B cell (primary cell): ENCODE data around the gene NUB1. TPM values are rescaled to one million over a fixed set of nuclear protein-coding genes. Genes with fewer than 3 reads are reported as not detected.
A peak's percentile ranks its signal among the peaks of the same experiment; 100 is the strongest.

Source experiments
- ATAC-seq: fragments of 200-7000 bp; cut with Tn5 transposase; one replicate; pipeline ENCODE4 v1.10.0; 2021; ENCODE audit warnings: low read depth, mild to moderate bottlenecking, moderate number of reproducible peaks, moderate library complexity
- CTCF ChIA-PET: fragments of 350-600 bp; sonication (Branson Sonifier 250); formaldehyde crosslinking; loops from one replicate; lab custom pipeline; 2021; ENCODE audit warnings: antibody characterized with exemption, inconsistent platforms; lab: Charles Lee
- POLR2A ChIA-PET: fragments of 350-600 bp; sonication (Branson Sonifier 250); formaldehyde crosslinking; loops from one replicate; lab custom pipeline; 2021; ENCODE audit warnings: antibody characterized with exemption; lab: Charles Lee
- DNase-seq: peaks from one replicate; pipeline ENCODE4 v3.0.0; 2013
- H2AFZ ChIP-seq: 2 replicates; pipeline ENCODE4 v1.6.1; 2012; ENCODE audit warnings: mild to moderate bottlenecking, low read depth, low read length; ENCODE audit not compliant: insufficient read depth, poor library complexity, severe bottlenecking
- H3K27ac ChIP-seq, 2 donors: 1 replicate in 1 of 2; 2 replicates in 1 of 2; pipeline ENCODE4 v1.5.1; 2012 to 2013; ENCODE audit warnings: low read length in 2 of 2, mild to moderate bottlenecking in 2 of 2, moderate library complexity in 1 of 2
- H3K27me3 ChIP-seq, 4 experiments: fragments of 200-600 bp in 1 of 4; sonication (generic) in 1 of 4; replicated peaks in 1 of 4; 1 replicate in 2 of 4; 2 replicates in 2 of 4; pipeline versions ENCODE4 v1.6.1 to v1.7.0; 2013 to 2016; ENCODE audit warnings: low read length in 3 of 4, mild to moderate bottlenecking in 2 of 4, mixed read lengths in 1 of 4, moderate library complexity in 1 of 4; ENCODE audit not compliant: insufficient read depth in 4 of 4, control insufficient read depth in 3 of 4; ENCODE audit errors: control extremely low read depth in 1 of 4
- H3K36me3 ChIP-seq, 2 experiments: replicated peaks in 1 of 2; 1 replicate in 1 of 2; 2 replicates in 1 of 2; pipeline versions ENCODE4 v1.6.1 to v1.7.1; 2013; ENCODE audit warnings: low read length in 1 of 2; ENCODE audit not compliant: insufficient read depth in 2 of 2, control insufficient read depth in 1 of 2; ENCODE audit errors: control extremely low read depth in 1 of 2, extremely low read depth in 1 of 2
- H3K4me1 ChIP-seq, 2 donors: fragments of 200-600 bp in 1 of 2; sonication (generic) in 1 of 2; 1 replicate in 1 of 2; 2 replicates in 1 of 2; pipeline versions ENCODE4 v1.5.1 to v1.6.1; 2013 to 2017; ENCODE audit warnings: low read length in 2 of 2; ENCODE audit not compliant: control insufficient read depth in 2 of 2, insufficient read depth in 2 of 2
- H3K4me2 ChIP-seq: replicated peaks from 2 replicates; pipeline ENCODE3; 2012; ENCODE audit warnings: mild to moderate bottlenecking, low read depth, low read length; ENCODE audit not compliant: poor library complexity, severe bottlenecking
- H3K4me3 ChIP-seq, 5 experiments: fragments of 200-600 bp in 1 of 5; sonication (generic) in 1 of 5; 1 replicate in 3 of 5; 2 replicates in 2 of 5; pipeline versions ENCODE4 v1.5.1 to v1.7.0; 2011 to 2016; ENCODE audit warnings: low read length in 4 of 5, mild to moderate bottlenecking in 4 of 5, low read depth in 2 of 5, control low read depth in 1 of 5, moderate library complexity in 1 of 5; ENCODE audit not compliant: insufficient read depth in 1 of 5; ENCODE audit errors: control extremely low read depth in 1 of 5, extremely low read depth in 1 of 5
- H3K79me2 ChIP-seq: fragments of 200-600 bp; sonication (generic); one replicate; pipeline ENCODE4 v1.6.0; 2016; ENCODE audit warnings: low read length; ENCODE audit not compliant: control insufficient read depth, insufficient read depth
- H3K9ac ChIP-seq: fragments of 200-600 bp; sonication (generic); 2 replicates; pipeline ENCODE4 v1.6.1; 2017; ENCODE audit warnings: mild to moderate bottlenecking, low read length, moderate library complexity
- H3K9me3 ChIP-seq, 3 donors: one replicate each; pipeline versions ENCODE4 v1.6.1 to v1.7.1; 2013; ENCODE audit warnings: low read length in 2 of 3; ENCODE audit not compliant: control insufficient read depth in 2 of 3, insufficient read depth in 1 of 3; ENCODE audit errors: control extremely low read depth in 1 of 3
- H4K20me1 ChIP-seq: 2 replicates; pipeline ENCODE4 v1.6.0; 2012; ENCODE audit warnings: mild to moderate bottlenecking, low read length; ENCODE audit not compliant: insufficient read depth, control insufficient read depth, poor library complexity, severe bottlenecking
- H3K27ac Mint-ChIP-seq: one replicate; pipeline ENCODE4 v1.8.0; 2021; ENCODE audit warnings: mixed read lengths
- H3K27me3 Mint-ChIP-seq: one replicate; pipeline ENCODE4 v1.8.0; 2021; ENCODE audit warnings: mixed read lengths
- H3K4me1 Mint-ChIP-seq: one replicate; pipeline ENCODE4 v1.8.0; 2021; ENCODE audit warnings: mixed read lengths
- H3K4me3 Mint-ChIP-seq: one replicate; pipeline ENCODE4 v1.8.0; 2021; ENCODE audit warnings: mixed read lengths
- H3K9me3 Mint-ChIP-seq: one replicate; pipeline ENCODE4 v1.8.0; 2022; ENCODE audit warnings: mixed read lengths; ENCODE audit not compliant: insufficient read depth
- CTCF ChIP-seq: fragments of 200-600 bp; IDR thresholded peaks from one replicate; pipeline ENCODE4 v1.8.0; 2022; ENCODE audit warnings: antibody characterized with exemption, mild to moderate bottlenecking
- EZH2 ChIP-seq: IDR thresholded peaks from 2 replicates; pipeline ENCODE4 v1.6.1; 2012; ENCODE audit warnings: borderline replicate concordance, low read depth, mild to moderate bottlenecking, moderate library complexity, low read length; ENCODE audit not compliant: insufficient read depth, poor library complexity, severe bottlenecking
- WGBS: methylation state at CpG from one replicate; pipeline ENCODE4 v1.1.5; 2013; ENCODE audit warnings: missing lambda C conversion rate; ENCODE audit not compliant: insufficient coverage; 5-methylcytosine and 5-hydroxymethylcytosine counted together
- intact Hi-C: fragments of 100-400 bp; cut with micrococcal nuclease; formaldehyde crosslinking; loops from one replicate; pipeline ENCODE4 v1.10.0; 2022
- polyA plus RNA-seq: library from polyadenylated mRNA; depleted of rRNA; stranded (reverse); fragments of >200 nt; gene quantifications from 2 replicates; pipeline ENCODE4 v1.2.3, GENCODE V29; 2012
- total RNA-seq, 2 donors: library from RNA; stranded (reverse); fragments of 120-200 nt in 1 of 2; gene quantifications; 1 replicate in 1 of 2; 2 replicates in 1 of 2; pipeline versions ENCODE4 v1.2.3 to v1.2.4, GENCODE V29; 2013 to 2022

The NUB1 gene
- total and polyA plus RNA-seq, 2 donors (not counting 1 experiment from before 2014, with no cell fraction given) = 55.0 to 104 TPM

GRCh38 chr7:151312831-151313809 lies 28.5 kb upstream of the NUB1 start:
- TF ChIP-seq EZH2 (no peak), CTCF (no peak)
- Histone ChIP-seq H3K4me2 (no peak overlapping the region), H4K20me1 (no peaks in the 10 kb centered on the region), H3K79me2 (no peaks in the 10 kb centered on the region), H3K9me3 (peaks cover 0 to 11% (median 7%) of the 10 kb centered on the region in 3 donors), H3K9ac (no peak overlapping the region), H2AFZ (no peak overlapping the region), H3K27me3 (peaks cover 0 to 12% (median 0%) of the 10 kb centered on the region in 4 experiments), H3K36me3 (no peaks in the 10 kb centered on the region), H3K4me3 (no peak overlapping the region), H3K27ac (no peak overlapping the region), H3K4me1 (peaks cover 0 to 3% of the 10 kb centered on the region in 2 donors)
- peaks cover 2% of the 10 kb centered on the region for H3K4me1 Mint-ChIP-seq
- ChIA-PET POLR2A (no interaction called here), CTCF (interaction anchor here (0.6 to 9.5 kb wide), 4 partner anchors 40 to 373 kb away, joined by 4 to 225 read pairs (median 74); no protein-coding TSS in a partner anchor)
- intact Hi-C loops = no loop called here
- peaks cover 3% of the 10 kb centered on the region for H3K27me3 Mint-ChIP-seq
- no peak overlapping the region for H3K4me3 Mint-ChIP-seq
- H3K9me3 Mint-ChIP-seq = no peaks in the 10 kb centered on the region
- ATAC-seq = no peak
- no peak overlapping the region for H3K27ac Mint-ChIP-seq
- 87% methylated on average over 8 of the region's 8 CpGs for WGBS
- DNase-seq = no peak

DNA sequence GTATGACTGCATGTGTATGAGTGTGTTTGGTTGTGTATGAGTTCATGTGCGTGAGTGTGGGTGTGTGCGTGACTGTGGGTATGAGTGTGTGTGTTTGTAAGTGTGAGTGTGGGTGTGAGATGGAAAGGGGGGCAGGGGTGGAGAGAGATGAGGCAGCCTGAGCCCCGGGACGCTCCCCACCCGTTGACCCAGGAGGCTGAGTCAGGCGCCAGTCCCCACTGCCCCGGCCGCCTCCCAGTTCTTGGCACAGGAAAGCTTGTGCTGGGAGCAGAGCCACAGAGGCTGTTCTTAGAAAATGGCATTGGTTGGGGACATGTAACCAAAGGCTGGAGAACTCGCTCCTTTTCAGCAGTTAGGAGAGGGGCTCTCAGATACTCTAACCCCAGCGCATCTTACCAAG lies 27.8 kb upstream of the NUB1 start:
- ChIA-PET CTCF (interaction anchor here (0.7 to 9.5 kb wide), 7 partner anchors 13 to 134 kb away, joined by 3 to 225 read pairs (median 42); partner anchors contain the start of gene NUB1), POLR2A (no interaction called here)
- TF ChIP-seq CTCF (no peak), EZH2 (no peak)
- Histone ChIP-seq H3K4me2 (no peak overlapping the region), H3K79me2 (no peaks in the 10 kb centered on the region), H3K36me3 (no peaks in the 10 kb centered on the region), H3K27ac (no peak overlapping the region), H3K9me3 (peaks cover 0 to 11% (median 10%) of the 10 kb centered on the region in 3 donors), H2AFZ (no peak overlapping the region), H3K9ac (no peak overlapping the region), H3K4me1 (peaks cover 0 to 3% of the 10 kb centered on the region in 2 donors), H3K27me3 (peaks cover 0 to 7% (median 0%) of the 10 kb centered on the region in 4 experiments), H4K20me1 (no peaks in the 10 kb centered on the region), H3K4me3 (no peak overlapping the region)
- intact Hi-C loops = no loop called here
- WGBS = 73% methylated on average over 10 of the region's 10 CpGs
- Mint-ChIP-seq H3K27me3 (peaks cover 3% of the 10 kb centered on the region), H3K4me1 (peaks cover 2% of the 10 kb centered on the region), H3K4me3 (no peak overlapping the region), H3K9me3 (peaks cover 2% of the 10 kb centered on the region), H3K27ac (no peak overlapping the region)
- DNase-seq = peak; percentile 3
- no peak for ATAC-seq
